ENCODE results near the gene TARS1. TPM values are rescaled to one million over a fixed set of nuclear protein-coding genes. Genes with fewer than 3 reads are reported as not detected.
A peak's percentile ranks its signal among the peaks of the same experiment; 100 is the strongest.

Gene TARS1
- total and polyA plus RNA-seq, 10 of the 15 experiments (the other 5 are each of a cell fraction or from before 2014, with no cell fraction given), result 163 to 350 (median 228) TPM

DNA sequence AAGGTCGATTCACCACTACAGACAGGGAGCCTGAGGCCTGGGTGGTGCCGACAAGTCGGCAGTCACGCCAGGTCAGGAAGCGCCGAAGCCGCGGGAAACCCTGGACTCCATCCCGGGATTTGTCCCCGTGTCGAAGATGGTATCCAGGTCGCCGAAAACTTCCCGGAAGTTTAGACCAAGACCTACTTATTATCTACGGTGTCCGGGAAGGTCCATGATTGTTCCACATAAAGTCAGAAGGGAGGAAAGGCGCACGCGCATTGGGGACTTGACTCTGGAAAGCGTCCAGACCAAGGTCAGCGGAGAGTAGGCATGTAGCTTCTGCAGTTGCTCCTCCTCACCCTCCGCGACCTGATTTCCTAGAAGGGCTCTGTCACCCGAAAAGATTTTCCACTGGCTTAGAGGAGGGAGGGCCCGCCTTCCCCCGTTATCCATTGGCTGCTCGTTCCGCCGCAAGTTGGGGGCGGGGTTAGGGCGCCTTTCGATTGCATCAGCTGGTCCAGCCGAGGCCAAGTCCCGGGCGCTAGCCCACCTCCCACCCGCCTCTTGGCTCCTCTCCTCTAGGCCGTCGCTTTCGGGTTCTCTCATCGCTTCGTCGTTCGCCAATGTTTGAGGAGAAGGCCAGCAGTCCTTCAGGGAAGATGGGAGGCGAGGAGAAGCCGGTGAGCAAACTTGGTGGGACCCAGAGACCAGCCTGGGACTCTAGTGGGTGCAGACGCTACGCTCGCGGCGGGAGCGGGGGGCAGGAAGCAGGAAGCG lies at the start of gene TARS1 (continued):
- TF ChIP-seq, protein P1, sequence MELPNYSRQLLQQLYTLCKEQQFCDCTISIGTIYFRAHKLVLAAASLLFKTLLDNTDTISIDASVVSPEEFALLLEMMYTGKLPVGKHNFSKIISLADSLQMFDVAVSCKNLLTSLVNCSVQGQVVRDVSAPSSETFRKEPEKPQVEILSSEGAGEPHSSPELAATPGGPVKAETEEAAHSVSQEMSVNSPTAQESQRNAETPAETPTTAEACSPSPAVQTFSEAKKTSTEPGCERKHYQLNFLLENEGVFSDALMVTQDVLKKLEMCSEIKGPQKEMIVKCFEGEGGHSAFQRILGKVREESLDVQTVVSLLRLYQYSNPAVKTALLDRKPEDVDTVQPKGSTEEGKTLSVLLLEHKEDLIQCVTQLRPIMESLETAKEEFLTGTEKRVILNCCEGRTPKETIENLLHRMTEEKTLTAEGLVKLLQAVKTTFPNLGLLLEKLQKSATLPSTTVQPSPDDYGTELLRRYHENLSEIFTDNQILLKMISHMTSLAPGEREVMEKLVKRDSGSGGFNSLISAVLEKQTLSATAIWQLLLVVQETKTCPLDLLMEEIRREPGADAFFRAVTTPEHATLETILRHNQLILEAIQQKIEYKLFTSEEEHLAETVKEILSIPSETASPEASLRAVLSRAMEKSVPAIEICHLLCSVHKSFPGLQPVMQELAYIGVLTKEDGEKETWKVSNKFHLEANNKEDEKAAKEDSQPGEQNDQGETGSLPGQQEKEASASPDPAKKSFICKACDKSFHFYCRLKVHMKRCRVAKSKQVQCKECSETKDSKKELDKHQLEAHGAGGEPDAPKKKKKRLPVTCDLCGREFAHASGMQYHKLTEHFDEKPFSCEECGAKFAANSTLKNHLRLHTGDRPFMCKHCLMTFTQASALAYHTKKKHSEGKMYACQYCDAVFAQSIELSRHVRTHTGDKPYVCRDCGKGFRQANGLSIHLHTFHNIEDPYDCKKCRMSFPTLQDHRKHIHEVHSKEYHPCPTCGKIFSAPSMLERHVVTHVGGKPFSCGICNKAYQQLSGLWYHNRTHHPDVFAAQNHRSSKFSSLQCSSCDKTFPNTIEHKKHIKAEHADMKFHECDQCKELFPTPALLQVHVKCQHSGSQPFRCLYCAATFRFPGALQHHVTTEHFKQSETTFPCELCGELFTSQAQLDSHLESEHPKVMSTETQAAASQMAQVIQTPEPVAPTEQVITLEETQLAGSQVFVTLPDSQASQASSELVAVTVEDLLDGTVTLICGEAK (IDR thresholded peaks at IDR 0.05; ENCODE audit: borderline replicate concordance), result peak; percentile 28; the same call in 1 of the 2 replicates
- TF ChIP-seq YY1 (IDR thresholded peaks at IDR 0.05; ENCODE audit: low read depth, low read length) (peak; percentile 81), BHLHE40 (IDR thresholded peaks at IDR 0.05; ENCODE audit: borderline replicate concordance in 1 of 2, low read depth in 2 of 2, low read length in 1 of 2) (peak; percentile 2 to 14; a peak in 2 of 4 replicates), IKZF2 (IDR thresholded peaks at IDR 0.05) (peak; percentile 86 to 88), IRF3 (IDR thresholded peaks at IDR 0.05) (peak; percentile 70), ZSCAN29 (IDR thresholded peaks at IDR 0.05) (no peak), USF1 (IDR thresholded peaks at IDR 0.05; ENCODE audit: borderline replicate concordance, extremely low read length, insufficient read depth, low read depth, low read length) (no peak), CBX3 (IDR thresholded peaks at IDR 0.05; ENCODE audit: borderline replicate concordance, low read depth) (no peak), KDM1A (IDR thresholded peaks at IDR 0.05; ENCODE audit: borderline replicate concordance) (no peak), RCOR1 (conservative IDR thresholded peaks at IDR 0.05; ENCODE audit: low read depth, low read length) (no peak), HSF1 (IDR thresholded peaks at IDR 0.05; ENCODE audit: low read depth, low read length) (no peak), RAD51 (IDR thresholded peaks at IDR 0.05) (peak; percentile 53), FOXM1 (IDR thresholded peaks at IDR 0.05; ENCODE audit: low read depth, low read length) (no peak; the same call in 1 of the 2 replicates)
- TF ChIP-seq, protein P2, sequence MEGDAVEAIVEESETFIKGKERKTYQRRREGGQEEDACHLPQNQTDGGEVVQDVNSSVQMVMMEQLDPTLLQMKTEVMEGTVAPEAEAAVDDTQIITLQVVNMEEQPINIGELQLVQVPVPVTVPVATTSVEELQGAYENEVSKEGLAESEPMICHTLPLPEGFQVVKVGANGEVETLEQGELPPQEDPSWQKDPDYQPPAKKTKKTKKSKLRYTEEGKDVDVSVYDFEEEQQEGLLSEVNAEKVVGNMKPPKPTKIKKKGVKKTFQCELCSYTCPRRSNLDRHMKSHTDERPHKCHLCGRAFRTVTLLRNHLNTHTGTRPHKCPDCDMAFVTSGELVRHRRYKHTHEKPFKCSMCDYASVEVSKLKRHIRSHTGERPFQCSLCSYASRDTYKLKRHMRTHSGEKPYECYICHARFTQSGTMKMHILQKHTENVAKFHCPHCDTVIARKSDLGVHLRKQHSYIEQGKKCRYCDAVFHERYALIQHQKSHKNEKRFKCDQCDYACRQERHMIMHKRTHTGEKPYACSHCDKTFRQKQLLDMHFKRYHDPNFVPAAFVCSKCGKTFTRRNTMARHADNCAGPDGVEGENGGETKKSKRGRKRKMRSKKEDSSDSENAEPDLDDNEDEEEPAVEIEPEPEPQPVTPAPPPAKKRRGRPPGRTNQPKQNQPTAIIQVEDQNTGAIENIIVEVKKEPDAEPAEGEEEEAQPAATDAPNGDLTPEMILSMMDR (IDR thresholded peaks at IDR 0.05 in 2 of 3, conservative IDR thresholded peaks at IDR 0.05 in 1 of 3; ENCODE audit: control insufficient read depth in 2 of 3, extremely low read depth in 1 of 3, insufficient read depth in 1 of 3, low read depth in 3 of 3, low read length in 3 of 3), result no peak
- TF ChIP-seq, protein P3, sequence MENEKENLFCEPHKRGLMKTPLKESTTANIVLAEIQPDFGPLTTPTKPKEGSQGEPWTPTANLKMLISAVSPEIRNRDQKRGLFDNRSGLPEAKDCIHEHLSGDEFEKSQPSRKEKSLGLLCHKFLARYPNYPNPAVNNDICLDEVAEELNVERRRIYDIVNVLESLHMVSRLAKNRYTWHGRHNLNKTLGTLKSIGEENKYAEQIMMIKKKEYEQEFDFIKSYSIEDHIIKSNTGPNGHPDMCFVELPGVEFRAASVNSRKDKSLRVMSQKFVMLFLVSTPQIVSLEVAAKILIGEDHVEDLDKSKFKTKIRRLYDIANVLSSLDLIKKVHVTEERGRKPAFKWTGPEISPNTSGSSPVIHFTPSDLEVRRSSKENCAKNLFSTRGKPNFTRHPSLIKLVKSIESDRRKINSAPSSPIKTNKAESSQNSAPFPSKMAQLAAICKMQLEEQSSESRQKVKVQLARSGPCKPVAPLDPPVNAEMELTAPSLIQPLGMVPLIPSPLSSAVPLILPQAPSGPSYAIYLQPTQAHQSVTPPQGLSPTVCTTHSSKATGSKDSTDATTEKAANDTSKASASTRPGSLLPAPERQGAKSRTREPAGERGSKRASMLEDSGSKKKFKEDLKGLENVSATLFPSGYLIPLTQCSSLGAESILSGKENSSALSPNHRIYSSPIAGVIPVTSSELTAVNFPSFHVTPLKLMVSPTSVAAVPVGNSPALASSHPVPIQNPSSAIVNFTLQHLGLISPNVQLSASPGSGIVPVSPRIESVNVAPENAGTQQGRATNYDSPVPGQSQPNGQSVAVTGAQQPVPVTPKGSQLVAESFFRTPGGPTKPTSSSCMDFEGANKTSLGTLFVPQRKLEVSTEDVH (IDR thresholded peaks at IDR 0.05; ENCODE audit: low read depth, partially characterized antibody), result no peak
